Neural cell (in vitro differentiated cells): Measurements from ENCODE around the gene ITPK1. TPM values are rescaled to one million over a fixed set of nuclear protein-coding genes. Genes with fewer than 3 reads are reported as not detected.

Experiments
- H2AFZ ChIP-seq: fragments of 200-600, 300-800 bp; sonication (generic), shearing (Covaris generic); 2 replicates; pipeline ENCODE4 v1.6.0; 2014; ENCODE audit warnings: low read depth, mild to moderate bottlenecking, antibody characterized with exemption, low read length, moderate library complexity
- H3F3A ChIP-seq: fragments of 200-600 bp; shearing (Covaris generic); 2 replicates; pipeline ENCODE4 v1.6.1; 2016; ENCODE audit warnings: mild to moderate bottlenecking, moderate library complexity, mixed read lengths, antibody characterized with exemption, low read length; ENCODE audit not compliant: insufficient read depth, poor library complexity, severe bottlenecking
- H3K27ac ChIP-seq: fragments of 200-600, 300-800 bp; sonication (generic), shearing (Covaris generic); 2 replicates; pipeline ENCODE4 v1.5.1; 2014; ENCODE audit warnings: mild to moderate bottlenecking, low read length, moderate library complexity
- H3K27me3 ChIP-seq: fragments of 300-800, 200-600 bp; sonication (generic), shearing (Covaris generic); 2 replicates; pipeline ENCODE4 v1.6.0; 2014; ENCODE audit warnings: mild to moderate bottlenecking, low read depth, low read length, moderate library complexity; ENCODE audit not compliant: insufficient read depth
- H3K36me3 ChIP-seq: fragments of 300-800, 200-600 bp; sonication (generic), shearing (Covaris generic); 2 replicates; pipeline ENCODE4 v1.5.1; 2014; ENCODE audit warnings: mild to moderate bottlenecking, antibody characterized with exemption, low read length, moderate library complexity; ENCODE audit not compliant: insufficient read depth
- H3K4me2 ChIP-seq: fragments of 300-800, 200-600 bp; sonication (generic), shearing (Covaris generic); 2 replicates; pipeline ENCODE4 v1.6.0; 2014; ENCODE audit warnings: mild to moderate bottlenecking, low read length
- H3K4me3 ChIP-seq: fragments of 300-800, 200-600 bp; sonication (generic), shearing (Covaris generic); 2 replicates; pipeline ENCODE4 v1.5.1; 2014; ENCODE audit warnings: mild to moderate bottlenecking, low read length, moderate library complexity
- H3K79me2 ChIP-seq: fragments of 200-600 bp; shearing (Covaris generic); replicated peaks from 2 replicates; pipeline ENCODE4 v1.6.0; 2014; ENCODE audit warnings: mild to moderate bottlenecking, low read length, moderate library complexity; ENCODE audit not compliant: insufficient read depth
- H3K9ac ChIP-seq: fragments of 300-800, 200-600 bp; sonication (generic), shearing (Covaris generic); 2 replicates; pipeline ENCODE4 v1.6.1; 2016; ENCODE audit warnings: mild to moderate bottlenecking, low read length, mixed read lengths
- H3K9me2 ChIP-seq: fragments of 200-600 bp; shearing (Covaris generic); 2 replicates; pipeline ENCODE4 v1.6.1; 2016; ENCODE audit warnings: mild to moderate bottlenecking, low read length, mixed read lengths; ENCODE audit not compliant: insufficient read depth
- H3K9me3 ChIP-seq: fragments of 200-600, 300-800 bp; sonication (generic), shearing (Covaris generic); 2 replicates; pipeline ENCODE4 v1.6.1; 2016; ENCODE audit warnings: mild to moderate bottlenecking, mixed run types, low read length, moderate library complexity, mixed read lengths
- H4K20me1 ChIP-seq: fragments of 200-600 bp; shearing (Covaris generic); 2 replicates; pipeline ENCODE4 v1.6.1; 2016; ENCODE audit warnings: mild to moderate bottlenecking, mixed run types; ENCODE audit not compliant: insufficient read depth
- CTCF ChIP-seq: fragments of 450-650 bp; IDR thresholded peaks from 2 replicates; pipeline ENCODE4 v1.5.1; 2014; ENCODE audit warnings: antibody characterized with exemption, mild to moderate bottlenecking, moderate library complexity; ENCODE audit not compliant: poor library complexity, severe bottlenecking
- EP300 ChIP-seq: fragments of 450-650 bp; conservative IDR thresholded peaks from 2 replicates; pipeline ENCODE4 v1.6.1; 2014; ENCODE audit warnings: antibody characterized with exemption, mild to moderate bottlenecking, moderate library complexity; ENCODE audit not compliant: poor library complexity, severe bottlenecking
- EZH2 ChIP-seq: fragments of 200-600, 300-800 bp; shearing (Covaris generic), sonication (generic); IDR thresholded peaks from 2 replicates; pipeline ENCODE4 v1.6.1; 2014; ENCODE audit warnings: antibody characterized with exemption, low read length, borderline replicate concordance, mild to moderate bottlenecking; ENCODE audit not compliant: insufficient read depth, poor library complexity, severe bottlenecking
- MXI1 ChIP-seq: fragments of 450-650 bp; conservative IDR thresholded peaks from 2 replicates; pipeline ENCODE4 v1.6.1; 2014; ENCODE audit warnings: antibody characterized with exemption, mild to moderate bottlenecking; ENCODE audit not compliant: poor library complexity, severe bottlenecking
- POLR2AphosphoS5 ChIP-seq: IDR thresholded peaks from 2 replicates; pipeline ENCODE4 v1.6.1; 2012
- RAD21 ChIP-seq: fragments of 450-650 bp; conservative IDR thresholded peaks from 2 replicates; pipeline ENCODE4 v1.6.1; 2014; ENCODE audit warnings: antibody characterized with exemption, mild to moderate bottlenecking, moderate library complexity
- REST ChIP-seq: IDR thresholded peaks from 2 replicates; pipeline ENCODE4 v1.6.1; 2012; ENCODE audit warnings: borderline replicate concordance
- SMC3 ChIP-seq: fragments of 450-650 bp; conservative IDR thresholded peaks from 2 replicates; pipeline ENCODE4 v1.6.1; 2014; ENCODE audit warnings: antibody characterized with exemption, mild to moderate bottlenecking, moderate library complexity; ENCODE audit not compliant: poor library complexity
- TAF1 ChIP-seq: IDR thresholded peaks from 2 replicates; pipeline ENCODE4 v1.6.1; 2012; ENCODE audit warnings: low read depth
- polyA plus RNA-seq: library from polyadenylated mRNA; depleted of rRNA; stranded (reverse); fragments of >200 nt; gene quantifications from 2 replicates; pipeline ENCODE4 v1.2.3, GENCODE V29; 2014

Gene ITPK1
- polyA plus RNA-seq, 1 donor from 2014 or later = 65.0 TPM

- no peaks in the 10 kb centered on the region for H3K79me2 ChIP-seq
- H3K9me2 ChIP-seq = no peaks in the 10 kb centered on the region
- no peaks in the 10 kb centered on the region for H3K27me3 ChIP-seq
- no peak overlapping the region for H3K27ac ChIP-seq
- no peak overlapping the region for H3K4me2 ChIP-seq
- H3K36me3 ChIP-seq = no peaks in the 10 kb centered on the region
- no peak overlapping the region for H3K9ac ChIP-seq
- no peak for TF ChIP-seq RAD21
- TF ChIP-seq POLR2AphosphoS5 = no peak
- TF ChIP-seq MXI1 = no peak
- TF ChIP-seq REST = no peak
- no peak for TF ChIP-seq TAF1
- TF ChIP-seq CTCF = no peak
- TF ChIP-seq EZH2 = no peak
- no peak for TF ChIP-seq SMC3
- no peak for TF ChIP-seq EP300
- H3F3A ChIP-seq = no peaks in the 10 kb centered on the region
- H3K9me3 ChIP-seq = no peaks in the 10 kb centered on the region
- H3K4me3 ChIP-seq = no peak overlapping the region
- no peaks in the 10 kb centered on the region for H4K20me1 ChIP-seq
- no peak overlapping the region for H2AFZ ChIP-seq
Measured at GRCh38 chr14:93029911-93030508, 85.7 kb downstream of the ITPK1 start.

- Histone ChIP-seq H3K9me2 (no peaks in the 10 kb centered on the region), H3K4me2 (no peak overlapping the region), H3K9ac (no peak overlapping the region), H3K4me3 (no peak overlapping the region), H2AFZ (no peak overlapping the region), H3K27me3 (no peaks in the 10 kb centered on the region), H3K27ac (no peak overlapping the region), H3F3A (no peaks in the 10 kb centered on the region), H3K36me3 (no peaks in the 10 kb centered on the region), H4K20me1 (no peaks in the 10 kb centered on the region), H3K9me3 (no peaks in the 10 kb centered on the region), H3K79me2 (no peaks in the 10 kb centered on the region)
- no peak for TF ChIP-seq SMC3
- no peak for TF ChIP-seq EP300
- TF ChIP-seq TAF1 = no peak
- no peak for TF ChIP-seq RAD21
- TF ChIP-seq POLR2AphosphoS5 = no peak
- TF ChIP-seq REST = no peak
- no peak for TF ChIP-seq EZH2
- TF ChIP-seq MXI1 = no peak
- TF ChIP-seq CTCF = no peak
Measured at GRCh38 chr14:93029417-93029816, 86.3 kb downstream of the ITPK1 start.
